AG10803 (cell line): ENCODE measurements around the gene PIGW.

Source experiments
- DNase-seq: peaks from one replicate; pipeline ENCODE4 v3.0.0; 2010; ENCODE audit warnings: low read depth
- H3K4me3 ChIP-seq: 2 replicates; pipeline ENCODE4 v1.5.1; 2011; ENCODE audit warnings: mild to moderate bottlenecking, low read length, control low read depth
- CTCF ChIP-seq: conservative IDR thresholded peaks from 2 replicates; pipeline ENCODE4 v1.5.1; 2011; ENCODE audit warnings: mild to moderate bottlenecking, low read length, control low read depth, inconsistent platforms

Gene PIGW

DNA sequence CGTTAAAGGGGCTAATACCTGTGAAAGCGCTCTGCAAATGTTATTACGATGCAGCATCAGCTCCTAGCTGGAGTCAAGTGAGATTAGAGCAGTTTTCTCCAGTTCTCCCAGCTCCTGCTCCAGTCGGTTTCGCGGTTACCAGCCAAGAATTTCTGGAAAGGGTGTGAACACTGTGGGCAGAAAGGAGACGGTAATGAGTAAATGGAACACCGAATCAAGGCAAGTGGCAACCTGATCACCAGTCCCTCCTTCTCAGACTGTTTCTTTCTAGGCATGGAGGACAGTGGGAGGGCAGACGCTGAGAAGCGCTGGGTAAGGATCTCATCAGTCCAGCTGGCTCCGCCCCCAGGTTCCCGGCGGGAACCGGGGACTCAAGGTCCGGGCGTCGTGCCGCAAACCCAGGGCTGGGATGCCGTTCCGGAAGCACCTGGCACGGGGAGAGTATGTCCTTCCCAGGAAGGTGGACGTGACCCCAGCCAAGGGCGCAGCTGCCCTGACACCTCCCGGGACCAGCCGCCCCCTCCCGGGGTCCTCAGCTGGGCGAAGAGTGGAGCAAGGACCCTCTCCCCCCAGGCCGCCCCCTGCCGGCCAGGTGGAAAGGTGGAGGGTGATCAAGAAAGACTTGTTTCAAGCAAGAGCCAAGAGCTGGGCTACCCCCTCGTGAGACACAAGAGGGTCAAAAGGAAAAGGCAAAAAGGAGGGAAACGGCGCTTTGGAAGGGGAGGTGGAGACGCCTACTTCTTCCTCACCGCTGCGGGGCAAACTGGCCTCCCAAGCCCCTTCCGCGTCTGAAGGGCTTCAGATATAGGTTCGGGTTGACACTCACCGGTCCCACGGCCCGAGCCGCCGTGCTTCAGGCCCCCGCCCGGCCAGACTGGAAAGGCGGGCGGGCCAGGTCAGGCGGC lies 600 bp upstream of the PIGW start:
- peak; percentile 43 for DNase-seq
- peak overlapping the region; percentile 99 for H3K4me3 ChIP-seq

GRCh38 chr17:36535669-36536081 lies 888 bp downstream of the PIGW start:
- H3K4me3 ChIP-seq, result peak overlapping the region; percentile 99
- TF ChIP-seq CTCF, result no peak
- DNase-seq, result no peak

More for the DNA sequence above, 600 bp upstream of the PIGW start:
- peak; percentile 35 for TF ChIP-seq CTCF

- TF ChIP-seq CTCF, result no peak
- DNase-seq, result no peak
- no peak overlapping the region for H3K4me3 ChIP-seq
These were observed 5.9 kb downstream of the PIGW start for GRCh38 chr17:36540696-36541095.

DNA sequence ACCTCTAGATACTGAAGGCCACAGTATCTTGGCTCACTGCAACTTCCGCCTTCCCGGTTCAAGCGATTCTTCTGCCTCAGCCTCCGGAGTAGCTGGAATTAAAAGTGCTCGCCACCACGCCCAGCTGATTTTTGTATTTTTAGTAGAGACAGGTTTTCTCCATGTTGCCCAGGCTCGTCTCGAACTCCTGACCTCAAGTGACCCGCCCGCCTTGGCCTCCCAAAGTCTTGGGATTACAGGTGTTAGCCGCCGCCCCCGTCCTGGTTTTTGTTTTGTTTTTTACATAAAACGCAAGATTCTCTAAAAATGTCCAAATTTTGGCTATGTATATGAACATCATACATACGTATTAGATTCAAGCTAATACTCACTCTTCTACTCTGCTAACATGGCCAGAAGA lies 8.0 kb downstream of the PIGW start:
- DNase-seq, result no peak
- TF ChIP-seq CTCF, result no peak
- no peak overlapping the region for H3K4me3 ChIP-seq

GRCh38 chr17:36544044-36544306 lies 9.2 kb downstream of the PIGW start:
- peak; percentile 64 for DNase-seq
- peak overlapping the region; percentile 97 for H3K4me3 ChIP-seq
- TF ChIP-seq CTCF, result peak; percentile 41

GRCh38 chr17:36544307-36545076 lies 9.7 kb downstream of the PIGW start, which contains the start of gene GGNBP2:
GGNBP2 (plus strand) TSS chr17:36544919; CDS start chr17:36545725, 806 bp downstream.
- TF ChIP-seq CTCF, result no peak
- peak; percentile 92 for DNase-seq
- H3K4me3 ChIP-seq, result peak within 1 kb of the TSS; percentile 97
